ENCODE results near the gene PAX2. TPM values are rescaled to one million over a fixed set of nuclear protein-coding genes. Genes with fewer than 3 reads are reported as not detected.

PAX2 gene
- total RNA-seq, 1 donor: not detected

DNA sequence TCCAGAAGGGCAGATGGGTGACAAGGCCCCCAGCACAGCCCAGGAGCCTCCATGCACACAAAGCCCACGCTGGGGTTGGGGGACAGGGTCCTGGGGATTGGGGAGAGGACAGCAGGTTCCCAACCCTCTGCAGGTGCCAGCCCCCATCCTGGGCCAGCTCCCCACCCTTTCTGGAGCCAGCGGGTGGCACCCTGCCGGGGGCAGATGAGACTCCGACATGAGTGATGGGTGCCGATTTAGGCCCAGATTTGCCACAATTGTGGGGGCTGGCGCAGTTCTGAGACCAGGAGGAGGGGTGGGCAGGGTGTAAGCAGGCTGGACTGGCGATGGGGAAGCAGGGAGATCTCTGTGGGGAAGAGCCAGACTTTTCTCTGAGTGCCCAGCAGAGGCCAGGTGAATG lies 118.1 kb downstream of the PAX2 start:
- TF ChIP-seq, protein P1, sequence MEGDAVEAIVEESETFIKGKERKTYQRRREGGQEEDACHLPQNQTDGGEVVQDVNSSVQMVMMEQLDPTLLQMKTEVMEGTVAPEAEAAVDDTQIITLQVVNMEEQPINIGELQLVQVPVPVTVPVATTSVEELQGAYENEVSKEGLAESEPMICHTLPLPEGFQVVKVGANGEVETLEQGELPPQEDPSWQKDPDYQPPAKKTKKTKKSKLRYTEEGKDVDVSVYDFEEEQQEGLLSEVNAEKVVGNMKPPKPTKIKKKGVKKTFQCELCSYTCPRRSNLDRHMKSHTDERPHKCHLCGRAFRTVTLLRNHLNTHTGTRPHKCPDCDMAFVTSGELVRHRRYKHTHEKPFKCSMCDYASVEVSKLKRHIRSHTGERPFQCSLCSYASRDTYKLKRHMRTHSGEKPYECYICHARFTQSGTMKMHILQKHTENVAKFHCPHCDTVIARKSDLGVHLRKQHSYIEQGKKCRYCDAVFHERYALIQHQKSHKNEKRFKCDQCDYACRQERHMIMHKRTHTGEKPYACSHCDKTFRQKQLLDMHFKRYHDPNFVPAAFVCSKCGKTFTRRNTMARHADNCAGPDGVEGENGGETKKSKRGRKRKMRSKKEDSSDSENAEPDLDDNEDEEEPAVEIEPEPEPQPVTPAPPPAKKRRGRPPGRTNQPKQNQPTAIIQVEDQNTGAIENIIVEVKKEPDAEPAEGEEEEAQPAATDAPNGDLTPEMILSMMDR (IDR thresholded peaks at IDR 0.05; ENCODE audit: insufficient read depth, low read length): no peak
- no peak overlapping the region for H3K4me3 ChIP-seq (ENCODE audit: low read depth, low read length)
- DNase-seq (ENCODE audit: low read depth): no peak

DNA sequence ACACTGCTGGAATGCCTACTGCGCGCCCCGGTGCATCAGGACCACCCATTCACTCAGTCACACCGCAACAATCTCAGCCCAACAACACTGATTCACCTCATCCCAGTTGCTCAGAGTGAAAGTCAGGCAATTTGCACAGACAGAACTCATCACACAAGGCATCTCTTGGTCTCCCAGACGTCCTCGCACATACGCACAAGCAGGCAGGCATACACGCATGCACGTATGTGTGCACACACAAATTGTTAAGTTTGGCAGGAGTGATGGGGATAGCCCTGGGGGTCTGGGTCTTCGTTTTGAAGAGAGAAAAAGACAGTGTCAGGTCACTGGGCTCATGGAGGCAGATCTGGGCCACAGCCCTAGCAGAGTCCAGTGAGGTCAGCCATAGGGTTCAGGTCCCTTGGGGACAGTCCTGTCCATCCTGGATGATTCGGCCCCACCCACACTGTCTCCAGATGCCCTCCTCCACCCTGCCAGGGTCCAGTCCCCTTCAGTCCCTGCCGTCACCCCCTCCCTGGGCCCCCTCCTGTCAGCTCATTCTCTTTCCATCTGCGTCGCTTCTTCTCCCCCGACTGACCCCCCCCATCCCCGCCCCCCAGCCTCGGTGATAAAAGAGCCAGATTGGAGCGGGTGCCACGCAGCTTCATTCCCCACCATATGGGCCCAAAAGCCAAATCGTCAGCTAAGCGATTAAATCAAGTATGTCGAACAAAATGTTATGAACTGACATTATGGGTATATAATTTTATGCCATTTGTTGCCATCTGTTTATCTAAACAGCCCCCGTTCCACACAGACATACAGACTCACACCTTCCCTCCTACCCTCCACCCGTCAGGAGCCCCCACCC lies 118.9 kb downstream of the PAX2 start:
- DNase-seq (ENCODE audit: low read depth): no peak
- TF ChIP-seq, protein P1 (IDR thresholded peaks at IDR 0.05; ENCODE audit: insufficient read depth, low read length): no peak
- no peak overlapping the region for H3K4me3 ChIP-seq (ENCODE audit: low read depth, low read length)

DNA sequence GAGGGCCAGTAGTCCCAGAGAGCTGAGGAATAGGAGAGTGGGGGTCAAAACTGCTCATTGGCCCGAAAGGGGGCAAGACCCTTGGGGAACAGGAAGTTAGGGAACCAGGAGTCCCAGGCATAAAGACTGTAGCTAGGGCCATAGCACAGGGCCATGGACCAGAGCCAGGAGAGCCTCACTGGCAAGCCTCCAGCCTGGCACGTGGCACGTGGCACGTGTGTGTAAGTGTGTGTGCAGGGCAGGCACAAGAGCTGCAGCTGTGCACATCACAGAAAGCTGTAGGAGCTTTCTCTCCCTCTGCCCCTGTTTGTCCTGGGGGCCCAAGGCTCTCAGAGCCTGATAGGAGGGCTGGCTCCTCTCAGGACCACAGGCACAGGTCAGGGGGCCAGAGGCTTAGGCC lies 119.6 kb downstream of the PAX2 start:
- DNase-seq (ENCODE audit: low read depth): no peak
- TF ChIP-seq, protein P1 (IDR thresholded peaks at IDR 0.05; ENCODE audit: insufficient read depth, low read length): no peak
- H3K4me3 ChIP-seq (ENCODE audit: low read depth, low read length): no peak overlapping the region

DNA sequence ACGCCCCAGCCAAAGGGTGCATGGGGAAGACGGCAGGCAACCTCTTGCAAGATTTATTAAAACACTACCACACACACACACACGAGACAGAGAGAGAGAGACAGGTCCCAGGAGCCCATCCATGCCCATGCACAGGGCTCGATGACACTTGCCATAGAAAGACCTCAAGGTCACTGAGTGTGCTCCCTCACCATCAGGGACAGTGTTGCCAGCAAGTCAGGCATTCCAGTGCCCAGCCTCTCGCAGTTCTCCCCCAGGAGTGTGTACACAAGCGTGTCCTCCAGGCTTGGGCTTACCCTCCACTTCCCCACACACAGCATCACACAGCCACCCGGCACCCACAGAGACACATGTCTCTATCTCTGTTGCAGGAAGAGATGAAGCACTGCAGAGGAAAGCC lies 120.6 kb downstream of the PAX2 start:
- no peak overlapping the region for H3K4me3 ChIP-seq (ENCODE audit: low read depth, low read length)
- DNase-seq (ENCODE audit: low read depth): no peak
- TF ChIP-seq, protein P1 (IDR thresholded peaks at IDR 0.05; ENCODE audit: insufficient read depth, low read length): no peak

DNA sequence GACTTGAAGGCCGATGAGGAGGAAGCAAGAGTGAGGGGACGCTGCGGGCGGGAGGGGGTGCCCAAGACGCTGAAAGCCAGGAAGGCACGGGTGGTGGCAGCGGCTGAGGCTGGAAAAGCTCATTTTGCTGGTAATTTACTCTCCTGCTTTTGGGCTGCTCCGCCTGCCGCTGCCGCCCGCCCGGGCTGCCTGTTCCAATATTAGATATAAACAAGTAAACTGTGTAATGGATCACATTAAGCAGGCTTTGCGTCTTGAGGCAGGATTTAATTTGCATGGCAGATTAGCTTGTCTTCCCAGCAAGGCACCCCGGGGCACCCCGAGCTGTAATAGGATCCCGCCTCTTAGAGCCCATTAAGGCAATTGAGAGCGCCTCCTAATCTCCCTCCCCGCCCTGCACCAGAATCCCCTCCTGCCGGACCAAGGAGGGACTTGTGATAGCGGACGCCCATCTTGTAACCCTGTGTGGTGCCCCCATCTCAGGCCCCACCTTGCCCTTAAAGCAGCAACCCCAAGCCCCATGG lies 121.3 kb downstream of the PAX2 start:
- TF ChIP-seq, protein P1 (IDR thresholded peaks at IDR 0.05; ENCODE audit: insufficient read depth, low read length): no peak
- DNase-seq (ENCODE audit: low read depth): no peak
- no peak overlapping the region for H3K4me3 ChIP-seq (ENCODE audit: low read depth, low read length)

DNA sequence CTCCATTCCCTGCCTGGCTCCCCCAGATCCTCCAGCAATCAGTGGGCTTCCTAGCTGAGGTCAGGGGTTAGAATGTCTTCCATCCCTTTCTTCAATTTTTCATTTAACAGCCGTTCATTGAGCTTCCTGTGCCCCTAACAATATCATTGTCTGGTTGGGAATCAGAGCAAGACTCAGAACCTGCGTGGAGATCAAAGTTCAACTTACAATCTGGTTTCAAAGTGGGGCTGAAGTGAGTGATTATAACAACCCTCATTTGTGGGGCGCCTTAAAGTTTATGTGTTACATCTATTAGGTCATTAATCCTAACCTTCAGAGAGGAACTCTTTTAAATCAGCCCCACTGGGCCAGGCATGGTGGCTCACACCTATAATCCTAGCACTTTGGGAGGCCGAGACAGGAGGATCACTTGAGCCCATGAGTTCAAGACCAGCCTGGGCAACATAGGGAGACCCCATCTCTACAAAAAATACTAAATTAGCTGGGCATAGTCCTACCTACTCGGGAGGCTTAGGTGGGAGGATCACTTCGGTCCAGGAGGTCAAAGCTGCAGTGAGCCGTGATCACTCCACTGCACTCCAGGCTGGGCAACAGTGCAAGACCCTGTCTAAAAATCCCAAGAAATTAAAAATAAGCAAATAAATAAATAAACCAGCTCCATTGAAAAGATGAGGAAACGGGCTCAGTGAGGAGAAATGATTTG lies 122.0 kb downstream of the PAX2 start:
- TF ChIP-seq, protein P1 (IDR thresholded peaks at IDR 0.05; ENCODE audit: insufficient read depth, low read length): no peak
- H3K4me3 ChIP-seq (ENCODE audit: low read depth, low read length): no peak overlapping the region
- no peak for DNase-seq (ENCODE audit: low read depth)

Data from fibroblast of the aortic adventitia (primary cell).